Mucosa of stomach (tissue), 1 donor: ENCODE measurements around the gene CARS2.
A peak's percentile ranks its signal among the peaks of the same experiment; 100 is the strongest.
"Not testable (repeated sequence)": the region's sequence is repeated elsewhere in the genome, so short reads cannot be mapped to it uniquely, and the experiment has no call there.

Experiments
- H3K27me3 ChIP-seq: one replicate; pipeline ENCODE4 v1.7.0; 2013; ENCODE audit warnings: mild to moderate bottlenecking, low read length; ENCODE audit not compliant: control insufficient read depth, insufficient read depth
- H3K36me3 ChIP-seq: one replicate; pipeline ENCODE4 v1.7.0; 2013; ENCODE audit warnings: low read length; ENCODE audit not compliant: control insufficient read depth, insufficient read depth
- H3K4me1 ChIP-seq: one replicate; pipeline ENCODE4 v1.7.0; 2013; ENCODE audit warnings: mild to moderate bottlenecking, low read length; ENCODE audit not compliant: control insufficient read depth, insufficient read depth
- H3K4me3 ChIP-seq: one replicate; pipeline ENCODE4 v1.7.0; 2013; ENCODE audit warnings: low read length
- H3K9ac ChIP-seq: one replicate; pipeline ENCODE4 v1.7.0; 2013; ENCODE audit warnings: mild to moderate bottlenecking, low read length, moderate library complexity
- H3K9me3 ChIP-seq: one replicate; pipeline ENCODE4 v1.7.0; 2013; ENCODE audit warnings: mild to moderate bottlenecking, low read length, moderate library complexity; ENCODE audit not compliant: control insufficient read depth
- donor health status: Pancreatic carcinoma.

CARS2 gene

DNA sequence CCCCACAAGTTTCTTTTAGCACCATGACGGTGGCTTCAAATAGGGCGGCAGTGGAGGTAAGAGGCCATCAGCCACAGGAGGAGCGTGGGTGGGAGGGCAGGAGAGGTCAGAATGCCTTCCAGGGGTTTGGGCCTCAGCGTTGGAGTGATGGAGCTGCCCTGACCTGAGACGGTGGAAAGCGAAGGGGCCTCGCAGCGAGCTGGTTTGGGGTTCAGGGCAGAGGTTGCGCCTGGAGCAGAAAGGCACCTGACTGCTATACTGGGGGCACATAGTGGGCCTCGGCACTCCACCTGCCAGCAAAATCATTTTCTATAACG is 91.0 kb downstream of the CARS2 start:
- peak overlapping the region; percentile 81 for H3K9ac ChIP-seq

DNA sequence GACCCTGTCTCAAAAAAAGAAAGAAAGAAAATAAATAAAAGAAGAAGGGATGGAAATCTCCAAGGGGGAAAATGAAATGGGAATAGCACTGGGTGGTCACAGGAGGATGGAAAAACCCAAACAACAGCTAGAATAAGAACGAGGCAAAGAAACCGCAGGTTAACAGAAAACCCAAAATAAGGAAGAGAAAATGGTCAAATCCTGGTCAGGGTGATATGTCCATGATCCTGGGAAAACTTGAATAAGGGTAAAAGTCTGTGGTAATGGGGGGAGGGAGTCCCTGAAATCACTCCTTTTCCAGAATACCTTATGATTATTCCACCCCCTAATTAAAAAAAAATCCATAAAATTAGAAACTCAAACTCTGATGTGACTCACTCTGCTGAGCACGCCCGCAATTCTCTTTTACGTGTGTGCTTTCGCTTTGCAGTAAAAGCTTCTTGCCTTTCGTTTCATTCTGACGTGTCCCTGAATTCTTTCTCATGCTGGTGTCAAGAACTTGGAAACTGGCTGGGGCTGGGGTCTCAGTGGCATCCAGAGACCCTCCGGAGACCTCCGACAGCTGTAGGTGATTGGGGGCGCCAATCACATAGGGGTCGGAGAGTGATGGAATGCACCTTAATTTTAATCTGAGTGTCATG is 94.8 kb downstream of the CARS2 start:
- H3K27me3 ChIP-seq, result no peaks in the 10 kb centered on the region
- no peaks in the 10 kb centered on the region for H3K36me3 ChIP-seq
- H3K9ac ChIP-seq, result no peak overlapping the region
- peaks cover 5% of the 10 kb centered on the region for H3K4me1 ChIP-seq
- H3K9me3 ChIP-seq, result no peaks in the 10 kb centered on the region
- no peak overlapping the region for H3K4me3 ChIP-seq

More for the DNA sequence above, 91.0 kb downstream of the CARS2 start:
- Histone ChIP-seq H3K27me3 (no peaks in the 10 kb centered on the region), H3K9me3 (no peaks in the 10 kb centered on the region), H3K4me1 (peaks cover 24% of the 10 kb centered on the region), H3K36me3 (no peaks in the 10 kb centered on the region), H3K4me3 (peak overlapping the region; percentile 34)

DNA sequence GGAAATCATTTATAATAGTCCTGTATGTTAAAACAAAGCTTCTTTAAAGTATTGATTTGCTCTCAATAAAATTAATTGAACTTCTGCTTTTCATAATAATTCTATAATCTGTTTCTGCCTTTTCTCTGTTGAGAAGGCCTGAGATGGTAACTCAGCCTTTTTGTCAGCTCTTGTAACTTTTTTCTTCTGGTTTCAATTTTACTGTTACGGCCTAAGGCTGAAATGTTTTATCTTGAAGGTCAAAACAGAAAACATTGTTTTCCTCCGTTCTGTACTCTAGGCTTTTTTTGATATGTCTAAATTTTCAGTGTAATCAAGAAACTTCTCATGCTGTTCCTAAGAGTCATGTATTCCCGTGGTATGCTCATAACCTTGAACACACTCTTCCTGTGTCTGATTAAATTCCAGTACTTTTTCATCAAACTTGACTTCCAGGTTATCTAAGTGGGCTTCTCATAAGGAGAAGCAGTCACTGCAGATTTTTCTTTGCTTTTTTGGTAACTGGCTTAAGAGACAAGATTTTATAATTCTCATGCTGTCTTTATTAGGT is 98.2 kb downstream of the CARS2 start:
- no peak overlapping the region for H3K4me3 ChIP-seq
- no peaks in the 10 kb centered on the region for H3K27me3 ChIP-seq
- H3K4me1 ChIP-seq, result no peaks in the 10 kb centered on the region
- H3K9me3 ChIP-seq, result no peaks in the 10 kb centered on the region
- H3K36me3 ChIP-seq, result no peaks in the 10 kb centered on the region
- H3K9ac ChIP-seq, result no peak overlapping the region

DNA sequence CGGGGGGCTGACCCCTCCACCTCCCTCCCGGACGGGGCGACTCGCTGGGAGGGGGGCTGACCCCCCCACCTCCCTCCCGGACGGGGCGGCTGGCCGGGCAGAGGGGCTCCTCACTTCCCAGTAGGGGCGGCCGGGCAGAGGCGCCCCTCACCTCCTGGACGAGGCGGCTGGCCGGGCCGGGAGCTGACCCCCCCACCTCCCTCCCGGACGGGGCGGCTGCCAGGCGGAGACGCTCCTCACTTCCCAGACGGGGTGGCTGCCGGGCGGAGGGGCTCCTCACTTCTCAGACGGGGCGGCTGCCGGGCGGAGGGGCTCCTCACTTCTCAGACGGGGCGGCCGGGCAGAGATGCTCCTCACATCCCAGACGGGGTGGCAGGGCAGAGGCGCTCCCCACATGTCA is 99.6 kb downstream of the CARS2 start:
- not testable (repeated sequence) for H3K4me3 ChIP-seq, H3K36me3 ChIP-seq, H3K9me3 ChIP-seq

DNA sequence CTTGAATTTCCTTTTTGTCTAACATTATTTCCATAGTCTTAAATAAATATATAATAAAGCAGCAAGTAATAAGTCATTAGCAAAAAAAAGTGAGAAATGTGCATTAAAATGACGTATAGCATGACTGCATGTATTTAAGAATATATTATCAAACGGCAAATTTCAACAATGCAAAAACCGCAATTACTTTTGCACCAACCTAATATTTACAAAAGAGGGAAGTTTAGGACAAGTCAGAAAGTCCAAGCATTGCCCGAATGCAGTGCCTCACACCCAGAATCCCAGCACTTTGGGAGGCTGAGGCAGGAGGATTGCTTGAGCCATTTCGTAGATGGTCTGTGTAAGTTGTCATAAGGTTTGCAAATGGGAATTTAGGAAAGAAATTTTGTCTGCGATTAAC is 100.8 kb downstream of the CARS2 start:
- Histone ChIP-seq H3K36me3 (no peaks in the 10 kb centered on the region), H3K4me3 (no peak overlapping the region), H3K9me3 (no peaks in the 10 kb centered on the region), H3K9ac (no peak overlapping the region), H3K27me3 (no peaks in the 10 kb centered on the region), H3K4me1 (peaks cover 4% of the 10 kb centered on the region)

More for the DNA sequence above, 99.6 kb downstream of the CARS2 start:
- not testable (repeated sequence) for H3K9ac ChIP-seq, H3K27me3 ChIP-seq, H3K4me1 ChIP-seq

DNA sequence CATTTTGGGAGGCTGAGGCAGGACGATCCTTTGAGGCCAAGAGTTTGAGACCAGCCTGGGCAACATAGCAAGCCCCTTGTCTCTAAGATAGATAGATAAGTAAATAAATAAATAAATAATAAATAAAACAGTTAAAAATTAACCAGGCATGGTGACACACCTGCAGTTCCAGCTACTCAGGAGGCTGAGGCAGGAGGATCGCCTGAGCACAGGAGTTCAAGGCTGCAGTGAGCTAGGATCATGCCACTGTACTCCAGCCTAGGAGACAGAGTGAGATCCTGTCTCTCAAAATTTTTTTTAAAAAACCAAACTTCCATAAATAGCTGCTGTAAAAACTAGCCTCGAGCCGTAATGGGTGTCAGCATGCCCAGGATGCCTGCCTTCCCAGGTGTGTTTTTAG is 104.9 kb downstream of the CARS2 start:
- no peak overlapping the region for H3K4me3 ChIP-seq
- no peaks in the 10 kb centered on the region for H3K27me3 ChIP-seq
- H3K4me1 ChIP-seq, result peaks cover 4% of the 10 kb centered on the region
- no peak overlapping the region for H3K9ac ChIP-seq
- H3K36me3 ChIP-seq, result no peaks in the 10 kb centered on the region
- H3K9me3 ChIP-seq, result no peaks in the 10 kb centered on the region

DNA sequence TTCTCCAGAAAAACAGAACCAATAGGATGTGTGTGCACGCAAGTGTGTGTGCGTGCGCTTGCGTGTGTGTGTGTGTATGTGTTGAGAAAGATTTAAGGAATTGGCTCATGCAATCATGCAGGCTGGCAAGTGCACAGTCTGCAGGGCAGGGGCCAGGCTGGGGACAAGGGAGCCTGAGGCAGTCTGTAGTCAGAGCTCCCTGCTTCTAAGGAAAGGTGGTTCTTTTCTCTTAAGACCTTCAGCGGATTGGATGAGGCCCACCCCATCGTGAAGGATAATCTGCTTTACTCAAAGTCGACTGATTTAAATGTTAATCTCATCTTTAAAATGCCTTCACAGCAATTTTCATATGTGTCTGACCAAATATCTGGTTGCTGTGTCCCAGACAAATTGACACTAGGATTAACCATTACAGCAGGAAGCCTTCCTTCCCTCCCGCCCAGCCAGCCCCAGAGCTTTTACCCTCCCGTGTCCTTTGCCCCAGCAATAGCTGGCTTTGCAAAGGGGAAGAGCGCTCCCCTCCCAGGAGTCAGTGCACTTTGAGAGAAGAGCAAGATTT is 105.6 kb downstream of the CARS2 start:
- H3K27me3 ChIP-seq, result no peaks in the 10 kb centered on the region
- H3K9ac ChIP-seq, result no peak overlapping the region
- H3K4me3 ChIP-seq, result no peak overlapping the region
- H3K4me1 ChIP-seq, result peaks cover 4% of the 10 kb centered on the region
- no peaks in the 10 kb centered on the region for H3K36me3 ChIP-seq
- H3K9me3 ChIP-seq, result no peaks in the 10 kb centered on the region

DNA sequence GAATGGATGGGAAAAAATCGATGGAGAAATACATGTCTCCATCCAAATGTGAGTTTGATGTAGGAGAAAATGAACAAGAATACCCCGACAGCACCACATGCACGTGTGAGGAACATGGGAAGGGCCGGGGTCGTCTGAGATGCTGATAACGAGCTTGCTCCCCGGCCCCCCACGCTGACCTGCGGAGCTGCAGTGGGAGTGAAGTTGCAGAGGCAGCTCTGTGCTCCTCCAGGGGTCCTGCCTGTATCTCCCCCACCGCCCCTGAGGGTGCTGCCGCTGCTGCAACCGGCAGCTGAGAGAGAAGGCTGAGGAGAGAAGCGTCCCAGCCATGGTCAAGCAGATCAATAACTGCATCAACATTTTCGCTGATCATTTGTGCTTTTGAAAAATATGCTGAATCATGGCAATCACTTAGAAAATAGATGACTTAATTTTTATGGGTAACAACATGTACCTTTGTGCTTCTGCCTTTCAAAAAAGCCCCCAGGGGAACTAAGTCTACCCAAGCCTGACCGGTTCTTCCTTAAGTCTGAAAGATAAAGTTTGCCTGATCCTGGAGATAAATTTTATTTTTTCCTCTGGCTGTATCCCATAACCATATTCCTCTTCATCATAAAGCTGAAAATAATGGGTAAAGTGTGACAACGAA is 108.8 kb downstream of the CARS2 start:
- H3K4me3 ChIP-seq, result no peak overlapping the region
- H3K4me1 ChIP-seq, result peaks cover under 1% of the 10 kb centered on the region
- no peaks in the 10 kb centered on the region for H3K36me3 ChIP-seq
- H3K9me3 ChIP-seq, result no peaks in the 10 kb centered on the region
- no peaks in the 10 kb centered on the region for H3K27me3 ChIP-seq
- no peak overlapping the region for H3K9ac ChIP-seq

DNA sequence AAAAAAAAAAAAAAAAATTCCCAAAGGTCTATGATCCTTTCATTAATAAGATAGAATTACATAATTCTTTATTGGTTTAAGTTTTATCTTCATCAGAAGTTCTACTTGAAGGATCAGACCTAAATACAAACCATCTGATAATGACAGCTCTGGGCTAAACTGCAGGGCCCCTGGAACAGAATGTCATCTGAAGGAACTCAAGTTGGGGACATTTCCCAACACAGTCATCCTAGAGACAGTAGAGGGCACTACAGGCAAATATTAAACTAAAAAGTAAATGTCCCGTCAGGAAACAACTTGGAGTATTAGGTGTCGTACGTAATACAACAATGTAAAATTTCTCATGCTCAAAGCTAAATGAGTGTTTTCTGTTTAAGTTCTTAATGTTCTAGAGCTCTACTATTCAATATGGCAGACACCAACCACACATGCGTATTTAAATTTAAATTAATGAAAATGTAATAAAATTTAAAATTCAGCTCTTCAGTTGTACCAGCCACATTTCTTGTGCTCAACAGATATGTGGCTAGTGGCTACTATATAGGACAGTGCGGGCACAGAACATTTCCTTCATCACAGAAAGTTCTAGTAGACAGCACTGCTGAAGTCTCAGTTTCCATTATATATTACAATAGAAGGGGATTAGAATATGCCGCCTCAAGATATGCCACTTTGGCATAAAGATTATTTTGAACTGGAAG is 112.3 kb downstream of the CARS2 start:
- Histone ChIP-seq H3K4me3 (no peak overlapping the region), H3K36me3 (no peaks in the 10 kb centered on the region), H3K9ac (no peak overlapping the region), H3K4me1 (no peaks in the 10 kb centered on the region), H3K9me3 (no peaks in the 10 kb centered on the region), H3K27me3 (no peaks in the 10 kb centered on the region)

DNA sequence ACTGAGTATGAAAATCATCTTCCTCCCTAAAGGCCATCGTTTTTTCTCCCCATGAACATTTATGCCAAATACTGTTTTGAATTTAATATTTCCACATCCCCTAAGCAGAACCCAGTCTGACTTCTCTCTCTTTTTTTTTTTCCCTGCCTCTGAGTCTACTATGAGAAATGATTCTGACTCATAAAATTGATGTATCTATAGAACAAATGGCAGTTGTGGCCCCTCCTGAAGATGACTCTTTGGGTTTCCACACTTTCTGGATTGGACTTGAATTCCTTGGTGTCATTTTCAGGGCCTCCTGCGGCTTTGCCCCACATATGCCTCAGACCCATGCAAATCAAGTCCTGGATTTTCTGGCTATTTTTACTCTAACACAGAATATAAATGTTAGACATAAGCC is 113.3 kb downstream of the CARS2 start:
- Histone ChIP-seq H3K9me3 (no peaks in the 10 kb centered on the region), H3K4me3 (no peak overlapping the region), H3K36me3 (no peaks in the 10 kb centered on the region), H3K9ac (no peak overlapping the region), H3K4me1 (no peaks in the 10 kb centered on the region), H3K27me3 (no peaks in the 10 kb centered on the region)
